Measurements from ENCODE around the gene GIGYF2. TPM values are rescaled to one million over a fixed set of nuclear protein-coding genes. Genes with fewer than 3 reads are reported as not detected.
A peak's percentile ranks its signal among the peaks of the same experiment; 100 is the strongest.

GIGYF2 gene
- total RNA-seq, result 49.4 TPM
- 10 to 100 TPM; 26.4 to 48.2 (median 40.8) TPM for polyA plus RNA-seq (ENCODE audit: insufficient read depth in 1 of 8, insufficient read length in 8 of 8, low replicate concordance in 1 of 8)
- long read RNA-seq, donor 1, result 0 reads
- long read RNA-seq, donor 2, result 0 reads
- long read RNA-seq, donor 3, partial matches to known transcripts, result 0 of 1 reads
- long read RNA-seq, donor 3, other reads (novel, unspliced or antisense), result 0 of 1 reads
- long read RNA-seq, donor 4, partial matches to known transcripts, result 0 of 1 reads
- long read RNA-seq, donor 4, other reads (novel, unspliced or antisense), result 0 of 1 reads
- long read RNA-seq, donor 5, full-length matches to known transcripts, result 1 of 1 reads
- long read RNA-seq, donor 5, partial matches to known transcripts, result 0 of 1 reads
- long read RNA-seq, donor 5, other reads (novel, unspliced or antisense), result 0 of 1 reads
- long read RNA-seq, donor 6, full-length matches to known transcripts, result 1 of 23 reads
- long read RNA-seq, donor 6, partial matches to known transcripts, result 22 of 23 reads
- long read RNA-seq, donor 6, other reads (novel, unspliced or antisense), result 0 of 23 reads
- long read RNA-seq, donor 7, partial matches to known transcripts, result 0 of 1 reads
- long read RNA-seq, donor 7, other reads (novel, unspliced or antisense), result 0 of 1 reads
- long read RNA-seq, donor 8, partial matches to known transcripts, result 0 of 1 reads
- long read RNA-seq, donor 8, other reads (novel, unspliced or antisense), result 0 of 1 reads
- long read RNA-seq, donor 9, result 0 reads
- long read RNA-seq, donor 10, full-length matches to known transcripts, result 2 of 2 reads
- long read RNA-seq, donor 10, partial matches to known transcripts, result 0 of 2 reads
- long read RNA-seq, donor 10, other reads (novel, unspliced or antisense), result 0 of 2 reads
- long read RNA-seq, donor 11, partial matches to known transcripts, result 0 of 3 reads
- long read RNA-seq, donor 11, other reads (novel, unspliced or antisense), result 0 of 3 reads

GRCh38 chr2:232697059-232697806 is at the start of gene GIGYF2:
TSS of gene GIGYF2 (plus strand) at chr2:232697331. CDS start at chr2:232735198, 37,867 bp downstream.
- H3K4me1 ChIP-seq (ENCODE audit: control insufficient read depth, insufficient read depth, low read length), result peaks cover 12% of the 10 kb centered on the region
- H3K27ac ChIP-seq (ENCODE audit: low read length), result peak within 1 kb of the TSS; percentile 93
- peak; percentile 98 for DNase-seq
- WGBS (ENCODE audit: insufficient coverage), result under 1% methylated on average over 64 of the region's 71 CpGs
- no peaks in the 10 kb centered on the region for H3K9me3 ChIP-seq (replicated peaks; ENCODE audit: control insufficient read depth, low read depth, low read length)
- peak within 1 kb of the TSS; percentile 84 for H3K4me3 ChIP-seq (ENCODE audit: low read length)
- no peaks in the 10 kb centered on the region for H3K27me3 ChIP-seq (ENCODE audit: control insufficient read depth, insufficient read depth, low read length)
- peaks cover 2% of the 10 kb centered on the region for H3K36me3 ChIP-seq (ENCODE audit: control insufficient read depth, insufficient read depth, low read length)

GRCh38 chr2:232649033-232649432 is 48.1 kb upstream of the GIGYF2 start:
- no peaks in the 10 kb centered on the region for H3K36me3 ChIP-seq (ENCODE audit: control insufficient read depth, insufficient read depth, low read length)
- H3K27ac ChIP-seq (ENCODE audit: low read length), result no peak overlapping the region
- no peaks in the 10 kb centered on the region for H3K27me3 ChIP-seq (ENCODE audit: control insufficient read depth, insufficient read depth, low read length)
- no peak for DNase-seq
- 96% methylated on average over 8 of the region's 11 CpGs for WGBS (ENCODE audit: insufficient coverage)
- no peaks in the 10 kb centered on the region for H3K9me3 ChIP-seq (replicated peaks; ENCODE audit: control insufficient read depth, low read depth, low read length)
- no peak overlapping the region for H3K4me3 ChIP-seq (ENCODE audit: low read length)
- H3K4me1 ChIP-seq (ENCODE audit: control insufficient read depth, insufficient read depth, low read length), result peaks cover 12% of the 10 kb centered on the region

- 40% methylated on average over 2 of the region's 4 CpGs for WGBS (ENCODE audit: insufficient coverage)
- Histone ChIP-seq H3K27me3 (ENCODE audit: control insufficient read depth, insufficient read depth, low read length) (no peaks in the 10 kb centered on the region), H3K4me3 (ENCODE audit: low read length) (no peak overlapping the region), H3K27ac (ENCODE audit: low read length) (no peak overlapping the region), H3K4me1 (ENCODE audit: control insufficient read depth, insufficient read depth, low read length) (peaks cover 8% of the 10 kb centered on the region), H3K36me3 (ENCODE audit: control insufficient read depth, insufficient read depth, low read length) (no peaks in the 10 kb centered on the region), H3K9me3 (replicated peaks; ENCODE audit: control insufficient read depth, low read depth, low read length) (no peaks in the 10 kb centered on the region)
- DNase-seq, result no peak
Observed at GRCh38 chr2:232652505-232652851, 44.7 kb upstream of the GIGYF2 start.

- Histone ChIP-seq H3K9me3 (replicated peaks; ENCODE audit: control insufficient read depth, low read depth, low read length) (no peaks in the 10 kb centered on the region), H3K27ac (ENCODE audit: low read length) (no peak overlapping the region), H3K36me3 (ENCODE audit: control insufficient read depth, insufficient read depth, low read length) (no peaks in the 10 kb centered on the region), H3K4me1 (ENCODE audit: control insufficient read depth, insufficient read depth, low read length) (peaks cover 4% of the 10 kb centered on the region), H3K27me3 (ENCODE audit: control insufficient read depth, insufficient read depth, low read length) (no peaks in the 10 kb centered on the region), H3K4me3 (ENCODE audit: low read length) (no peak overlapping the region)
- DNase-seq, result no peak
- 79% methylated on average over 5 of the region's 7 CpGs for WGBS (ENCODE audit: insufficient coverage)
Observed at GRCh38 chr2:232653441-232653840, 43.7 kb upstream of the GIGYF2 start.

- Histone ChIP-seq H3K36me3 (ENCODE audit: control insufficient read depth, insufficient read depth, low read length) (no peaks in the 10 kb centered on the region), H3K4me3 (ENCODE audit: low read length) (no peak overlapping the region)
Observed at GRCh38 chr2:232655392-232655791, 41.7 kb upstream of the GIGYF2 start.

GRCh38 chr2:232658217-232658785 is 38.8 kb upstream of the GIGYF2 start:
- Histone ChIP-seq H3K9me3 (replicated peaks; ENCODE audit: control insufficient read depth, low read depth, low read length) (no peaks in the 10 kb centered on the region), H3K27me3 (ENCODE audit: control insufficient read depth, insufficient read depth, low read length) (no peaks in the 10 kb centered on the region), H3K4me1 (ENCODE audit: control insufficient read depth, insufficient read depth, low read length) (no peaks in the 10 kb centered on the region), H3K4me3 (ENCODE audit: low read length) (no peak overlapping the region), H3K27ac (ENCODE audit: low read length) (no peak overlapping the region), H3K36me3 (ENCODE audit: control insufficient read depth, insufficient read depth, low read length) (no peaks in the 10 kb centered on the region)
- 55% methylated on average over 5 of the region's 7 CpGs for WGBS (ENCODE audit: insufficient coverage)
- no peak for DNase-seq

More at GRCh38 chr2:232655392-232655791, 41.7 kb upstream of the GIGYF2 start:
- Histone ChIP-seq H3K27ac (ENCODE audit: low read length) (no peak overlapping the region), H3K9me3 (replicated peaks; ENCODE audit: control insufficient read depth, low read depth, low read length) (no peaks in the 10 kb centered on the region), H3K4me1 (ENCODE audit: control insufficient read depth, insufficient read depth, low read length) (no peaks in the 10 kb centered on the region), H3K27me3 (ENCODE audit: control insufficient read depth, insufficient read depth, low read length) (no peaks in the 10 kb centered on the region)
- no peak for DNase-seq
- 58% methylated on average over 5 of the region's 6 CpGs for WGBS (ENCODE audit: insufficient coverage)

- H3K27me3 ChIP-seq (ENCODE audit: control insufficient read depth, insufficient read depth, low read length), result no peaks in the 10 kb centered on the region
- H3K36me3 ChIP-seq (ENCODE audit: control insufficient read depth, insufficient read depth, low read length), result no peaks in the 10 kb centered on the region
- H3K4me3 ChIP-seq (ENCODE audit: low read length), result no peak overlapping the region
- no peaks in the 10 kb centered on the region for H3K9me3 ChIP-seq (replicated peaks; ENCODE audit: control insufficient read depth, low read depth, low read length)
- DNase-seq, result no peak
- no peaks in the 10 kb centered on the region for H3K4me1 ChIP-seq (ENCODE audit: control insufficient read depth, insufficient read depth, low read length)
- no peak overlapping the region for H3K27ac ChIP-seq (ENCODE audit: low read length)
- 86% methylated on average over 1 of the region's 2 CpGs for WGBS (ENCODE audit: insufficient coverage)
Observed at GRCh38 chr2:232659359-232659758, 37.8 kb upstream of the GIGYF2 start.

GRCh38 chr2:232662486-232663260 is 34.5 kb upstream of the GIGYF2 start:
- H3K4me1 ChIP-seq (ENCODE audit: control insufficient read depth, insufficient read depth, low read length), result peaks cover 6% of the 10 kb centered on the region
- no peak for DNase-seq
- no peaks in the 10 kb centered on the region for H3K36me3 ChIP-seq (ENCODE audit: control insufficient read depth, insufficient read depth, low read length)
- 88% methylated on average over 12 of the region's 16 CpGs for WGBS (ENCODE audit: insufficient coverage)
- no peak overlapping the region for H3K4me3 ChIP-seq (ENCODE audit: low read length)
- H3K9me3 ChIP-seq (replicated peaks; ENCODE audit: control insufficient read depth, low read depth, low read length), result no peaks in the 10 kb centered on the region
- H3K27ac ChIP-seq (ENCODE audit: low read length), result no peak overlapping the region
- H3K27me3 ChIP-seq (ENCODE audit: control insufficient read depth, insufficient read depth, low read length), result no peaks in the 10 kb centered on the region
